HCT116 (cell line): ENCODE data around the gene CCDC92B.

Source experiments
- CTCF ChIP-seq, 3 experiments: fragments of 200-600 bp in 1 of 3; sonication (generic) in 1 of 3; IDR thresholded peaks in 2 of 3; conservative IDR thresholded peaks in 1 of 3; 2 replicates each; pipeline ENCODE4 v1.5.1; 2012 to 2017; ENCODE audit warnings: low read depth in 2 of 3, low read length in 2 of 3, antibody characterized with exemption in 1 of 3, borderline replicate concordance in 1 of 3, control low read depth in 1 of 3, mild to moderate bottlenecking in 1 of 3, mixed read lengths in 1 of 3, mixed run types in 1 of 3, moderate library complexity in 1 of 3; ENCODE audit not compliant: insufficient read depth in 1 of 3
- EGR1 ChIP-seq: IDR thresholded peaks from 2 replicates; pipeline ENCODE4 v1.6.1; 2012; ENCODE audit warnings: low read depth
- JUND ChIP-seq: IDR thresholded peaks from 2 replicates; pipeline ENCODE4 v1.6.1; 2012

- TF ChIP-seq EGR1 (no peak), JUND (no peak), CTCF (IDR thresholded peaks at IDR 0.05 in 2 of 3, conservative IDR thresholded peaks at IDR 0.05 in 1 of 3; ENCODE audit: borderline replicate concordance in 1 of 3, insufficient read depth in 1 of 3, low read depth in 2 of 3, low read length in 2 of 3) (no peak)
These were observed 62.4 kb downstream of the CCDC92B start for GRCh38 chr17:2687074-2687418.
